NT2/D1 (cell line): ENCODE measurements around the gene POLD4.

Source experiments
- DNase-seq: peaks from one replicate; pipeline ENCODE4 v3.0.0-alpha.2; 2011; ENCODE audit warnings: low read depth, low spot score
- H3K27me3 ChIP-seq: 2 replicates; pipeline ENCODE4 v1.6.0; 2011; ENCODE audit warnings: mild to moderate bottlenecking; ENCODE audit not compliant: insufficient read length, insufficient read depth
- H3K36me3 ChIP-seq: 2 replicates; pipeline ENCODE4 v1.6.1; 2011; ENCODE audit warnings: mild to moderate bottlenecking, low read length, mixed read lengths; ENCODE audit not compliant: insufficient read depth, insufficient read length
- H3K4me1 ChIP-seq: 2 replicates; pipeline ENCODE4 v1.5.1; 2011; ENCODE audit not compliant: insufficient read depth, insufficient read length
- H3K4me3 ChIP-seq: 2 replicates; pipeline ENCODE4 v1.5.1; 2011; ENCODE audit warnings: low read depth; ENCODE audit not compliant: insufficient read length
- H3K9ac ChIP-seq: 2 replicates; pipeline ENCODE4 v1.6.0; 2011; ENCODE audit warnings: low read depth; ENCODE audit not compliant: insufficient read length
- H3K9me3 ChIP-seq: 2 replicates; pipeline ENCODE4 v1.5.1; 2011; ENCODE audit warnings: mild to moderate bottlenecking, low read length; ENCODE audit not compliant: insufficient read depth
- SUZ12 ChIP-seq: IDR thresholded peaks from 2 replicates; pipeline ENCODE4 v1.6.1; 2011; ENCODE audit not compliant: insufficient read length, insufficient read depth; ENCODE audit errors: extremely low read depth
- YY1 ChIP-seq: IDR thresholded peaks from 2 replicates; pipeline ENCODE4 v1.6.1; 2011; ENCODE audit not compliant: insufficient read length, insufficient read depth
- ZNF274 ChIP-seq: IDR thresholded peaks from 2 replicates; pipeline ENCODE4 v1.6.1; 2011; ENCODE audit warnings: mild to moderate bottlenecking, low read depth, low read length

POLD4 gene

GRCh38 chr11:67317205-67317887 lies 36.0 kb downstream of the POLD4 start:
- no peaks in the 10 kb centered on the region for H3K9me3 ChIP-seq
- H3K27me3 ChIP-seq = peaks cover 36% of the 10 kb centered on the region
- H3K36me3 ChIP-seq = peaks cover 3% of the 10 kb centered on the region
- H3K9ac ChIP-seq = peak overlapping the region; percentile 93
- TF ChIP-seq ZNF274 (no peak), YY1 (peak; percentile 23)
- peak overlapping the region; percentile 71 for H3K4me3 ChIP-seq
- DNase-seq = peak; percentile 98
- peaks cover 3% of the 10 kb centered on the region for H3K4me1 ChIP-seq

GRCh38 chr11:67316882-67317204 lies 36.5 kb downstream of the POLD4 start:
- peak overlapping the region; percentile 93 for H3K9ac ChIP-seq
- peaks cover 5% of the 10 kb centered on the region for H3K36me3 ChIP-seq
- H3K4me3 ChIP-seq = peak overlapping the region; percentile 71
- TF ChIP-seq ZNF274 (no peak), SUZ12 (no peak), YY1 (no peak)
- H3K4me1 ChIP-seq = peaks cover 3% of the 10 kb centered on the region
- peaks cover 36% of the 10 kb centered on the region for H3K27me3 ChIP-seq
- no peak for DNase-seq
- no peaks in the 10 kb centered on the region for H3K9me3 ChIP-seq

GRCh38 chr11:67315325-67315909 lies 37.9 kb downstream of the POLD4 start:
- Histone ChIP-seq H3K36me3 (peaks cover 16% of the 10 kb centered on the region), H3K4me3 (no peak overlapping the region), H3K9me3 (no peaks in the 10 kb centered on the region), H3K4me1 (peaks cover 10% of the 10 kb centered on the region), H3K9ac (no peak overlapping the region), H3K27me3 (peaks cover 26% of the 10 kb centered on the region)
- DNase-seq = no peak
- TF ChIP-seq YY1 (no peak), ZNF274 (no peak), SUZ12 (no peak)

GRCh38 chr11:67314218-67314617 lies 39.1 kb downstream of the POLD4 start:
- Histone ChIP-seq H3K36me3 (peaks cover 28% of the 10 kb centered on the region), H3K4me3 (no peak overlapping the region), H3K9ac (no peak overlapping the region), H3K9me3 (no peaks in the 10 kb centered on the region), H3K27me3 (peaks cover 15% of the 10 kb centered on the region), H3K4me1 (peaks cover 12% of the 10 kb centered on the region)
- TF ChIP-seq YY1 = no peak
- no peak for TF ChIP-seq ZNF274
- no peak for TF ChIP-seq SUZ12
- DNase-seq = no peak

GRCh38 chr11:67313125-67313890 lies 40.0 kb downstream of the POLD4 start:
- no peak for DNase-seq
- TF ChIP-seq YY1 = no peak
- no peak for TF ChIP-seq SUZ12
- TF ChIP-seq ZNF274 = no peak
- Histone ChIP-seq H3K4me3 (no peak overlapping the region), H3K27me3 (peaks cover 6% of the 10 kb centered on the region), H3K36me3 (peaks cover 37% of the 10 kb centered on the region), H3K9ac (no peak overlapping the region), H3K4me1 (peaks cover 15% of the 10 kb centered on the region), H3K9me3 (no peaks in the 10 kb centered on the region)

GRCh38 chr11:67312187-67313021 lies 40.9 kb downstream of the POLD4 start:
- no peak for DNase-seq
- peaks cover 45% of the 10 kb centered on the region for H3K36me3 ChIP-seq

More at GRCh38 chr11:67312187-67313021, 40.9 kb downstream of the POLD4 start:
- H3K9ac ChIP-seq = no peak overlapping the region
- peaks cover 18% of the 10 kb centered on the region for H3K4me1 ChIP-seq
- no peaks in the 10 kb centered on the region for H3K27me3 ChIP-seq
- no peak for TF ChIP-seq ZNF274
- no peak for TF ChIP-seq SUZ12
- no peak for TF ChIP-seq YY1
- no peaks in the 10 kb centered on the region for H3K9me3 ChIP-seq
- H3K4me3 ChIP-seq = no peak overlapping the region
